ENCODE results near the gene FAM32A. TPM values are rescaled to one million over a fixed set of nuclear protein-coding genes. Genes with fewer than 3 reads are reported as not detected.

Gene FAM32A
- total RNA-seq, 4 donors from 2014 or later, result 55.3 to 82.6 (median 73.0) TPM

GRCh38 chr19:16200038-16201010 is 15.1 kb downstream of the FAM32A start:
- no peak overlapping the region for H3K4me3 ChIP-seq
- peak; percentile 31 to 61 for DNase-seq (ENCODE audit: low spot score in 2 of 2)

DNA sequence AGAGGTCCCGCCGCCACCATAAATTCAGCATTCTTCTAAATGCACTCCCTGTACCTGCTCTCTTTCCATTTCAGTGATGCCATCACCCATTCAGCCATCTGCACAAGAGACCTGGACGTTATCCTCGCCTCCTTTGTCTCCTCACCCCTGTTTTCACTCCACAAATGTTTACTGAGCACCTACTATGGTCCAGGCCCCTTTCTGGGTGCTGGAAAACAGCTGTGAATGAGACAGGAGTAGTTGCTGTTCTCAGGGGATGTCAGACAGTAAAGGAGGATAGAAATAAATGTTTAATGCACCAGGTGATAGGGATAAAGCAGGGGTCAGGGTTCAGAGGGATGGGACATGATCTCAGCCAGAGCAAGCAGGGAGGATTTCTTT is 15.8 kb downstream of the FAM32A start:
- DNase-seq (ENCODE audit: low spot score in 2 of 2), result no peak
- no peaks in the 10 kb centered on the region for H3K9me3 ChIP-seq
- 86 to 92% methylated on average over 4 of the region's 4 CpGs for WGBS, 2 donors

More at GRCh38 chr19:16200038-16201010, 15.1 kb downstream of the FAM32A start:
- Histone ChIP-seq H3K36me3 (peaks cover 0 to 50% (median 7%) of the 10 kb centered on the region in 3 donors), H3K4me1 (peaks cover 2 to 45% (median 25%) of the 10 kb centered on the region in 4 donors), H3K27me3 (no peaks in the 10 kb centered on the region), H3K9me3 (no peaks in the 10 kb centered on the region), H3K27ac (no peak overlapping the region)
- WGBS, 2 donors, result 77 to 82% methylated on average over 20 of the region's 20 CpGs
- TF ChIP-seq EP300 (IDR thresholded peaks at IDR 0.05) (peak in 1 of 2 donors; percentile 72), POLR2A (IDR thresholded peaks at IDR 0.05) (no peak)

DNA sequence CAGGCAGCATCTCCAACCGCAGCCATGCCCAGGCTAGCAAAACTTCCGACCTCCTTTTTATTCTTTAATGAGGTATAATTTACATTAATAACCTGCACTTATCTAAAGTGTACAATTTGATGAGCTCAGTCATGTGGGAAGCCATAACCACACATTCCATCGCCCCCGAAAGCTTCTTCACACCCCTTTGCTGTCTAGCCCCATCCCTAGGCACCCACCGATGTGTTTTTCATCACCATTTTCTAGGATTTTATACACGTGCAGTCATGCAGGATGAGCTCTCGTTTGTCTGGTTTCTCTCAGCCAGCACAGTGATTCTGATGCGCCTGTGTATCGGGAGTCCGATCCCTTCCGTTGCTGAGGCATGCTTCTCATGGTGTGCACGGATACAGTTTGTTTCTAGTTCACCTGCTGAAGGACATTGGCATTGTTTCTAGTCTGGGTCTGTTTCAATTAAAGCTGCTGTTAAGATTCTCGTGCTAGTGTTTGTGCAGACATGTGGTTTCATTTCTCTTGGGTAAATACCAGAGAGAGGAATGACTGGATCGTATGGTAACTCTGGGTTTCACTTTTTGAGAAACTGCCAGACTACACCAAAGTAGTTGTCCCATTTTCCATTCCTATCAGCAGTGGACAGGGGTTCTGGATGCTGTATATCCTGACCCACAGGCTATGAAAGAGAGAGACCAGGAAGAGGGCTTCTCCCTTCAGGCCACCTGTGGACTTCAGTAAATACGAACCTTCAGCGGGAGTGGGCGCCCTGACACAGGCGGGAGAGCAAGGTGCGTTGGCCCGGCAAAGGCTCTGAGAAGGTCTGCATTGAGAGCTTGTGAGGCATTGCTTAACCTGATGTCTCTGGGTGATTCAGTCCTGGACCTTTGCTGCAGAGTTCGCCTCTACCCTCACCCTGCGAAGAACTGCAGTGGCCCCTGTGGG is 17.4 kb downstream of the FAM32A start:
- WGBS, 2 donors, result 84 to 87% methylated on average over 17 to 22 of the region's 22 CpGs
- no peak overlapping the region for H3K4me3 ChIP-seq
- H3K27me3 ChIP-seq, result no peaks in the 10 kb centered on the region
- no peak for DNase-seq (ENCODE audit: low spot score in 2 of 2)
- H3K4me1 ChIP-seq, result peaks cover 2 to 39% (median 18%) of the 10 kb centered on the region in 4 donors
- no peak overlapping the region for H3K27ac ChIP-seq
- H3K36me3 ChIP-seq, result peaks cover 0 to 72% (median 7%) of the 10 kb centered on the region in 3 donors
- H3K9me3 ChIP-seq, result no peaks in the 10 kb centered on the region
- TF ChIP-seq POLR2A (IDR thresholded peaks at IDR 0.05), result no peak
- no peak for TF ChIP-seq CTCF (IDR thresholded peaks at IDR 0.05)
- no peak for TF ChIP-seq EP300 (IDR thresholded peaks at IDR 0.05)

More for the DNA sequence above, 15.8 kb downstream of the FAM32A start:
- no peaks in the 10 kb centered on the region for H3K27me3 ChIP-seq
- H3K4me3 ChIP-seq, result no peak overlapping the region
- peaks cover 2 to 52% (median 25%) of the 10 kb centered on the region in 4 donors for H3K4me1 ChIP-seq
- no peak overlapping the region for H3K27ac ChIP-seq
- H3K36me3 ChIP-seq, result peaks cover 0 to 56% (median 7%) of the 10 kb centered on the region in 3 donors
- TF ChIP-seq CTCF (IDR thresholded peaks at IDR 0.05) (no peak), POLR2A (IDR thresholded peaks at IDR 0.05) (no peak), EP300 (IDR thresholded peaks at IDR 0.05) (no peak)

DNA sequence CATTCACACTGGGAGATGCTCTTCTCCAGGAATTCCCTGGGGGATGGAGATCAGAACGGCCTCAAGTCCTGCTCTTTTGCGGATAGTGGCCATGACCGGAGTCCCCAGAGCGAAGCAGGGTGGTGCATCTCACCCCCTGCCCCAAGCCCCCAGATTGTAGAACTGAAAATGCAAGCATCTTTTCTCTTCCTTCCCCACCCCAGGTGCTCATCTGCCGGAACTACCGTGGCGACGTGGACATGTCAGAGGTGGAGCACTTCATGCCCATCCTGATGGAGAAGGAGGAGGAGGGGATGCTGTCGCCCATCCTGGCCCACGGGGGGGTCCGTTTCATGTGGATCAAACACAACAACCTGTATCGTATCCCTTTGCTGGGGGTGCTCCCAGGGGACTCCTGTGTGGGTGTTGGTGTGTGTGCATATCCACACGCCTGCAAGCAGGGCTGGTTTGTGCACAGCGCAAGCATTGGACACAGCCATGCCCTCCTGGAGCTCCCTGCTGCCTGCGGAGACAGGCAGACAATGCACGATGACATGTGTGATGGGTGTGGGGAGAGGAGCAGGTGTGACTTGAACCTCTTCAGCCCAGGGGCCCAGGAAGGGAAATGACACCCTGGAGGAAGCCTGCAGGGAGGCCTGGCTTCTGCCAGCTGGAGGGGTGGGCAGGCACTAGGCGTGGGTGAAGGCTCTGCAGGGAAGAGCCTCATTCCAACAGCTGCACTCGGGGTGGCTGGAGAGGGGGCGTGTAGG is 18.2 kb downstream of the FAM32A start:
- DNase-seq (ENCODE audit: low spot score in 2 of 2), result no peak
- TF ChIP-seq POLR2A (IDR thresholded peaks at IDR 0.05), result no peak
- no peak for TF ChIP-seq CTCF (IDR thresholded peaks at IDR 0.05)
- no peak for TF ChIP-seq EP300 (IDR thresholded peaks at IDR 0.05)
- no peak overlapping the region for H3K27ac ChIP-seq
- WGBS, 2 donors, result 81 to 92% methylated on average over 15 to 19 of the region's 19 CpGs
- H3K27me3 ChIP-seq, result no peaks in the 10 kb centered on the region
- H3K4me1 ChIP-seq, result peaks cover 2 to 37% (median 17%) of the 10 kb centered on the region in 4 donors
- H3K4me3 ChIP-seq, result no peak overlapping the region
- H3K36me3 ChIP-seq, result peaks cover 0 to 81% (median 7%) of the 10 kb centered on the region in 3 donors
- H3K9me3 ChIP-seq, result no peaks in the 10 kb centered on the region

DNA sequence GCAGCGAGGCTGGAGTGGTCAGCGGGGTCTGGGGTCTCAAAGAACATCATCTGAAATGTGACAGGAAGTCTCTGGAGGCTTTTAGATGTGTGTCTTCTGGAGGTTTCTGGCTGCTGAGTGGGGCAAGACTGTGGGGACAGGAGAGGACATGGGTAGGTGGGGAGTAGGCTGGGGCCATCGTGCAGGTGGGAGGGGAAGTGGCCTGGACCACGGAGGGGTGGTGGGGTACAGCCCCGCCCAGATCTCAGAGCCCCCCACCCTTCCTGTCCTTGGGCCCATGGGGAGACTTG is 18.7 kb downstream of the FAM32A start:
- WGBS, 2 donors, result 84 to 88% methylated on average over 4 to 5 of the region's 5 CpGs
- Histone ChIP-seq H3K27me3 (no peaks in the 10 kb centered on the region), H3K27ac (no peak overlapping the region), H3K4me1 (peaks cover under 1 to 32% (median 12%) of the 10 kb centered on the region in 4 donors), H3K9me3 (no peaks in the 10 kb centered on the region), H3K36me3 (peaks cover 0 to 86% (median 9%) of the 10 kb centered on the region in 3 donors), H3K4me3 (no peak overlapping the region)
- no peak for TF ChIP-seq POLR2A (IDR thresholded peaks at IDR 0.05)
- no peak for DNase-seq (ENCODE audit: low spot score in 2 of 2)

All from tibial nerve (tissue), 4 donors.